HL-60 (cell line): ENCODE measurements around the gene VOPP1.

Experiments
- DNase-seq, 2 experiments: peaks; one replicate each; pipeline ENCODE4 v3.0.0-alpha.2; 2010 to 2020; ENCODE audit warnings: low read depth in 1 of 2, low spot score in 1 of 2
- H3K27ac ChIP-seq: fragments of 250-450 bp; sonication (Bioruptor Pico); replicated peaks from 2 replicates; pipeline ENCODE4 v1.5.1; 2020; ENCODE audit warnings: mild to moderate bottlenecking, moderate library complexity
- H3K27me3 ChIP-seq: fragments of 250-450 bp; sonication (Bioruptor Pico); 2 replicates; pipeline ENCODE4 v1.5.1; 2021; ENCODE audit warnings: mild to moderate bottlenecking, moderate library complexity; ENCODE audit not compliant: insufficient read depth, poor library complexity, severe bottlenecking
- H3K4me3 ChIP-seq: replicated peaks from 2 replicates; pipeline ENCODE4 v1.5.1; 2011; ENCODE audit warnings: mild to moderate bottlenecking, control low read depth, low read length; ENCODE audit not compliant: insufficient read depth
- CTCF ChIP-seq: IDR thresholded peaks from one replicate; pipeline ENCODE4 v1.5.1; 2011; ENCODE audit warnings: low read length, control low read depth, inconsistent platforms; ENCODE audit not compliant: insufficient read depth
- GABPA ChIP-seq: IDR thresholded peaks from 2 replicates; pipeline ENCODE4 v1.6.1; 2012; ENCODE audit warnings: low read depth
- POLR2AphosphoS5 ChIP-seq: IDR thresholded peaks from 2 replicates; pipeline ENCODE4 v1.6.1; 2012; ENCODE audit warnings: low read depth
- REST ChIP-seq: IDR thresholded peaks from 2 replicates; pipeline ENCODE4 v1.6.1; 2012; ENCODE audit warnings: low read depth; ENCODE audit not compliant: insufficient replicate concordance
- SPI1 ChIP-seq: IDR thresholded peaks from 2 replicates; pipeline ENCODE4 v1.6.1; 2012; ENCODE audit warnings: low read depth, mild to moderate bottlenecking, borderline replicate concordance

VOPP1 gene

GRCh38 chr7:55590517-55591281 is 18.4 kb upstream of the VOPP1 start:
- Histone ChIP-seq H3K27ac (no peak overlapping the region), H3K27me3 (peaks cover 5% of the 10 kb centered on the region), H3K4me3 (no peak overlapping the region)
- TF ChIP-seq CTCF: no peak
- no peak for TF ChIP-seq REST
- TF ChIP-seq SPI1: no peak
- TF ChIP-seq GABPA: no peak
- no peak for TF ChIP-seq POLR2AphosphoS5
- DNase-seq: no peak

- Histone ChIP-seq H3K27me3 (peaks cover 5% of the 10 kb centered on the region), H3K27ac (no peak overlapping the region), H3K4me3 (no peak overlapping the region)
- no peak for DNase-seq
- TF ChIP-seq POLR2AphosphoS5 (no peak), SPI1 (no peak), GABPA (no peak), REST (no peak), CTCF (no peak)
Measured at GRCh38 chr7:55589905-55590304, 17.6 kb upstream of the VOPP1 start.

- DNase-seq: no peak
- peaks cover 5% of the 10 kb centered on the region for H3K27me3 ChIP-seq
Measured at GRCh38 chr7:55588976-55589604, 16.8 kb upstream of the VOPP1 start.

More at GRCh38 chr7:55588976-55589604, 16.8 kb upstream of the VOPP1 start:
- no peak overlapping the region for H3K4me3 ChIP-seq
- H3K27ac ChIP-seq: no peak overlapping the region
- TF ChIP-seq GABPA (no peak), POLR2AphosphoS5 (no peak), REST (no peak), SPI1 (no peak), CTCF (no peak)
